Activated CD4-positive, alpha-beta T cell treated with anti-CD3 and anti-CD28 coated beads for 1 hour (primary cell): ENCODE data around the gene PSMA2.

Source experiments
- DNase-seq: peaks from one replicate; pipeline ENCODE4 v3.0.0-alpha.2; 2020

The PSMA2 gene

DNA sequence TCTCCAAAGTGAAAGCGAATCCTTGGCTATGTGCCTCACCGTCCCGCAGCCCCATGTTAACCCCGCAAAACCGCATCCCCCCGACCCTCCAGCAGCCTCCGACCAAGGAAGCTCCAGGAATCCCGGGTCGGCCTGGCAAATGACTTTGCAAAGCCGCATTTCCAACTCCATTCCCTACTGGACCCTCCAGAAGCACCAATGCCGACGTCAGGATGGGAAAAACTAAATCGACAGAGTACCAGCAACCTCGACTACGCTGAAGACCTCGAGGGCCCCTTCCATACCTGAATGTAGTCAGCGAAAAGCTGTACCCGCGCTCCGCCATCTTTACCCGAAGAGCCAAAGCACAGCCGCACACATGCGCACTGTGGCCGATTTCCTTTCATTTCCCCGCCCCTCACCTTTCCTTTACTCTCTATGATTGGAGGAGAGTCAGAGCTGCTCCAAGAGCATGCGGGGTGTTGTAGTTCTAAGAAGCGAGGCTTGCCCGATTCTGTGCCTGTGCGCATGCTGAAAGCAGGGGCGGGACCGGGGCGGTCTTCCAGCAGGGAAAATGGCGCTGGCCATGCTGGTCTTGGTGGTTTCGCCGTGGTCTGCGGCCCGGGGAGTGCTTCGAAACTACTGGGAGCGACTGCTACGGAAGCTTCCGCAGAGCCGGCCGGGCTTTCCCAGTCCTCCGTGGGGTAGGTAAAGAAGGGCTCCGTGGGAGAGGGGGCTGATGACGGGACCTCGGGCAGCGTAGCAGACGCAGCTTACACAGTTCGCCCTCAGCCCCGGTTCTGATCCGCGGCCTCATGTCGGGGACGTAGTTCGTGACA is at the start of gene PSMA2, which contains the start of gene MRPL32:
Gene PSMA2 (minus strand): TSS at position 341 of the 818 bp plus-strand sequence. CDS start 16 bp downstream, at position 325.
Gene MRPL32 (plus strand): TSS at position 543 of the 818 bp plus-strand sequence. CDS start 11 bp downstream, at position 554.
- peak; percentile 90 for DNase-seq

DNA sequence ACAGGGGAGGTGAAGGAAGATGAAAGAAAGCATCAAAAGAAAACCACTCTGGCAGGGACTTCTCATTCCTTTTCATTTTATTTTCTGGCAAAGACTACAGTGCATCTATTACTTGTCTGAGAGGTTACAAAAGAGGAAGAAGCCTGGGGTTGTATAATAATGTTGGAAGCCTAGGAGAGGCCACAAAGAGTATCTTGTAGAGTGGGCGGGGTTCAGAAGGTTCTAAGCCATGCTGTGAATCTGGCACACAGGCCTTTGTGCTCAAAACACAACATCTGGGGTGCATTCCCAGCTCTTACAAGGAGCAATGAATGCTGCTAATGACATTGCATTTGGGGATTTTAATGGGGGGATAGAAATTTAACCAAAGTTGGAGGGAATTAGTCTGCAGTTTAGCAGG is 49.6 kb upstream of the PSMA2 start:
- no peak for DNase-seq

DNA sequence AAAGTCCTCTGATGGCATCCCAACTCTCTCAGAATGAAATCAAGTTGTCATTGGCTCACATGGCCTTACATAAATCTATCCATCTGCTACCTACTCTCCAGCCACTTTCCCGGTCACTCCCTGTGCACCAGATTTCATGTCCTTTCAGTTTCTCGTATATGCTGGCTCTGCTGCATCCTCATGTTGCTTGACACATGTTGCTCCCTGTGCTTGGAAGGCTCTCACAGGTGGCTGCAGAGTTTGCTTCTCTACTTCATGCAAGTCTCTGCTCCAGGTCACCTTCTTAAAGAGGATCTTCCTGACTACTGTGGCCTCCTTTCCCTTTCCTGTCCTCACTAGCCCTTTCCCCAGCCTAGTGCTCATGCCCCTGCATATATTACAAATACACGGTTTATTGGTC is 48.5 kb upstream of the PSMA2 start:
- no peak for DNase-seq

DNA sequence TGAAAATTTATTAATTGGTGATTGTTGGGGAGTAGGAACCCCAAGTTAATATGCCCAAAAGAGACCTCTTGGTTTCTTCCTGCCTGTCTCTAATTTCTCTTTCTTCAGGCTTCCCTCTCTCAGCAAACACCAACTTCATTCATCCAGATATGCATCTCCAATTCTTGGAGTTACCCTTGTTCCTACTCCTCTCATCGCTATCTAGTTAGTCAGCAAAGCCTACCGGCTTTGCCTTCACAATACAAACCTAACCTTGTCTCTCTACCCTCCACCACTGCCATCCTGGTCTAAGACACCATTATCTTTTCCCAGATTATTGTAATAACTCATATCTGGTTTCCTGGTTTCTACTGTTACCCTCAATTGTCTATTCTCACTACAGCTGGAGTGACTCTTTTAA is 48.1 kb upstream of the PSMA2 start:
- DNase-seq, result no peak

- DNase-seq, result no peak
Measured at GRCh38 chr7:42978496-42978895, 46.5 kb upstream of the PSMA2 start.

GRCh38 chr7:42976371-42976770 is 44.4 kb upstream of the PSMA2 start:
- DNase-seq, result no peak

GRCh38 chr7:42972699-42973500 is 40.9 kb upstream of the PSMA2 start:
- DNase-seq, result no peak

- DNase-seq, result no peak
Measured at GRCh38 chr7:42967391-42967790, 35.4 kb upstream of the PSMA2 start.

DNA sequence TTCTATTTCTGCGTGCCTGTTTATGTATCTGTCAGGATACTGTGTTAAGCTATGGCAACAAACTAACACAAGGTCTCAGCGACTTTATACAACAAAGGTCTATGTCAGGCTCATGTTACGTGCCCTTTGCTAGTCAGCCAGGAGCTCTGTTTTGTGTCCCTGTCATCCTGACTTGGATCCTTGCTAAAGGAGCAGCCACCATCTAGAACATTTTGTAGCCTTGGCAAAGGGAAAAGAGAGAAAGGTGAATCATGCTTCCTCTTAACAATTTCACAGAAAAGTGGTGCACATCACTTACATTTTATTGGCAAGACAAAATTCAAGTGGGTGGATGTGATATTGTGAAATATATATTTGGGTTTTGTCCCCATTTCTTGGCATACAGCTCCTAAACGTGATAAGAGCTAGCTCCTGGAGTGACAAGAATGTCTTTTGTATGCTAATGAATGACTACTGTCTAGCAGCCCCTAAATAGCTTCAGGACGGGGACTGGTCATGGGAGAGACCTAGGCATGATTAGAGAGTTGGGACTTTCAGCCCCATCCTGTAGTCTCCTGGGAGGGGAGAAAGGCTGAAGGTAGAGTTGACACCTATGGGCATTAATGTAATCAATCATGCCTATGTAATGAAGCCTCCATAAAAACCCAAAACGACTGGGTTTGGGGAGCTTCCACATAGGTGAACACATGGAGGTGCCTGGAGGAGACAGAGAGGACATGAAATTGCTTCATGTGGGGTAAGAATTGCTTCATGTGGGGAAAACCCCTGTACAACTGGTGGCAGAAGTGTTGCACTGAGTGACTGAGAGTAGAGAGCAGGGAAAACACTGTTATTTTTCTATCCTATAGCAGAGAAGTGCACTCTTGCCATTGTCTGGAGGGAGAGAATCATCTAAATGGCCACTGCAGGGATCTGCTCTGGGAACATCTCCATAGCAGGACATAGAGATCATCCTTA is 33.2 kb upstream of the PSMA2 start:
- DNase-seq, result no peak

DNA sequence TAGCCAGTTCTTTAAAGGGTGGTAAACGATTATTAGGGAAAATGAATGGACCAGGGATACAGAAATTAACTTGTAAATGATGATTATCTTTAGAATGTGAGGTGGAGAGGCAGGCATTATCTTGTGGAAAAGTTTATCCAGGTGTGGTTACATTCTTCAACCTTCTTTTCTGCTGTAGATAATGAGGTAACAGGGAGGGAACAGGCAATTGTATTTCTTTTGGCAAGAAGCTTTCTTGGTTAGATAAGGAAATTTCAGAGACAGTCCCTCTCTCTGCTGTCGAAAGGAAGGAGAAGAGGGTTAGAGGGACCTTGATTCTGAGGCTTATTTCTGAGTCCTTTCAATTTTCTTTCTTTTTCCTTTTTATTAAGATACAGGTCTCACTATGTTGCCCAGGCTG is 32.3 kb upstream of the PSMA2 start:
- no peak for DNase-seq

DNA sequence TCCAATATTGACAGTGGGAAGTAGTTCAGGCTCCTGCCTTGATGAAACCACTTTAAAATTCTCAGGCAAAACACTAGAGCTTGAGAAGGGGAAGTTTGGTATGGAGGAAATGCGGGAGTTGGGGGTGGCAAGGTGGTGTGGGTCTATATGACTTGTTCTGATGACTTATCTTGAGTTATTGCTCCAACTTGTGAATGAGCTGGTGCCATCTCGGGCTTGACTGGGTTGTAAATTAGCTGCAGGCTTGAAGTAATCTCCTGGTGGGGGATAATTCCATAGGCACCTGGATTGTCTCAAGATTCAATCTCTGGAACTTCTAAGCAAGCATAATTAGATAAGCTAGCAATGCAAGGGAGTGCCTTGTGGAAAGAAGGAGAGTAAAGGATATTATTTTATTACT is 29.2 kb upstream of the PSMA2 start:
- DNase-seq, result no peak

DNA sequence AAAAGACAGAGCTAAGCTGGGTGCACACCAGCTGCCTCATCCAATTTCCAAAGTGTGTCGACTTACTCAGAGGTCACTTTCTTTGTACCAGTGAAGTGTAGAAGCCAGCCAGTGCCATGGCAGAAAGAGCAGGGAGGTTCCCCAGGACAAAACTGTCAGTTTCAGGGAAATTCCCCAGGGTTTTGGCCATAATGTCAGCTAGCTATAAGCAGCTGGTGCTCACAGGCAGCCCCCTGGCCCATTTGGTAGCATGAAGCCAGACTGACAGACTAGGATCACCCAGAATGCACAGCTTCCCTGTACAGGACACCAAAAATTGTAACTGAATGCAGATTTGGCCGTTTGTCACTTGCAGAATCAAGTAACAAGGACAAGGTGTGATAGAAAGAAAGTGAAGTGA is 28.8 kb upstream of the PSMA2 start:
- DNase-seq, result no peak

DNA sequence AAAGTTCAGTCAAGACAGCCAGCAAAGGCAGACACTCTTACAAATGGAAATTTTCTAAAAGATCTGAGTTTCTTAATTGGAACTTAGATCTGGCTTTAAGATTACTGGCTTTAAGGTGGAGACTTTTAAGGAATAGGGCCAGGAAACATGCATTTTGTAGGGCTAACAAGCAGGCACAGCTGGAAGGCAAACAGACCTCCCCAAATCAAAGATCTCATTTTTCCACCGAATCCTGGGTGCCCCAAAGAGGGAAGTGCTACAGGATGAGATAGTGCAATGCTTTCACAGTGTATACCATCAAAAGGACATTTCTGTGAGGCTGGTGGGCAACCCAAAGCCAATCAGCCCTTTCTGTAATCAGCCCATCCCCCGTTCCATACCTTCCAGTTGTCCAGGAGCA is 27.6 kb upstream of the PSMA2 start:
- no peak for DNase-seq

- DNase-seq, result no peak
Measured at GRCh38 chr7:42956062-42956461, 24.1 kb upstream of the PSMA2 start.

GRCh38 chr7:42953994-42954393 is 22.0 kb upstream of the PSMA2 start:
- DNase-seq, result no peak

DNA sequence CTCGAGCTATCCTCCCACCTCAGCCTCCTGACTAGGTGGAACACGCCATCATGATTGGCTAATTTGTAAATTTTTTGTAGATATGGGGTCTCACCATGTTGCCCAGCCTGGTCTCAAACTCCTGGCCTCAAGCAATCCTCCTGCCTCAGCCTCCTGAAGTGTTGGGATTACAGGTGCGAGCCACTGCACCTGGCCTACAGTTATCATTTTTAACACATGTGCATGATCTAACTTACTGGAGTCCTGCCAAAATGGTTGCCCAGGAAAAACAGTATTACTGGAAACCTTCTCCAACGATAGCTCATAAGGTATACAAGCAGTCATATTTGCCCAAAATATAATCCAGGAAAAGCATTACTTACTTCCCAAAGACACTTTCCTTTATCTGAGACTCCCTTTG is 20.4 kb upstream of the PSMA2 start:
- no peak for DNase-seq

DNA sequence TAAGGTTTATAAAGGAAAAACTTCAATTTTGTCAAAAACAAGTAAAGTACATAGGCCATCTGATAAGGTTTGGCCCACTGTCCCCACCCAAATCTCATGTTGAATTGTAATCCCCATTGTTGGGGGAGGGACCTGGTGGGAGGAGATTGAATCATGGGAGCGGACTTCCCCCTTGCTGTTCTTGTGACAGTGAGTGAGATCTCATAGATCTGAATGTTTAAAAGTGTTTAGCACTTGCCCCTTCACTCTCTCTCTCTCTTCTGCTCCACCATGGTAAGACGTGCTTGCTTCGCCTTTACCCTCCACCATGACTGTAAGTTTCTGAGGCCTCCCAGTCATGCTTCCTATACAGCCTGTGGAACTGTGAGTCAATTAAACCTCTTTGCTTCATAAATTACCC is 18.4 kb upstream of the PSMA2 start:
- no peak for DNase-seq

- DNase-seq, result no peak
Measured at GRCh38 chr7:42947521-42947920, 15.5 kb upstream of the PSMA2 start.

DNA sequence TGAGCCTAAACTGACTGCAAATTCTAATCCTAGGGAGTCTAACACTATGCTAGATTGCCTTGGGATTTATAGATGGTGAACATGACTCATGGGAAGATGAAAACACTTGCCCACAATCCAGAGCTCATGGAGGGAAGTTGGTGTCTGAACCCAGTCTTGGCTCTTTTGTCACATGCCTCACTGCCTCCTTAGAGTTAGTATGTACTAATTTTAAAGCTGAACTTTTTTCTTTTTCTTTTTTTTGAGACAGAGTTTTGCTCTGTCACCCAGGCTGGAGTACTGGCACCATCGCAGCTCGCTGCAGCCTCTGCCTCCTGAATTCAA is 14.6 kb upstream of the PSMA2 start:
- DNase-seq, result no peak

DNA sequence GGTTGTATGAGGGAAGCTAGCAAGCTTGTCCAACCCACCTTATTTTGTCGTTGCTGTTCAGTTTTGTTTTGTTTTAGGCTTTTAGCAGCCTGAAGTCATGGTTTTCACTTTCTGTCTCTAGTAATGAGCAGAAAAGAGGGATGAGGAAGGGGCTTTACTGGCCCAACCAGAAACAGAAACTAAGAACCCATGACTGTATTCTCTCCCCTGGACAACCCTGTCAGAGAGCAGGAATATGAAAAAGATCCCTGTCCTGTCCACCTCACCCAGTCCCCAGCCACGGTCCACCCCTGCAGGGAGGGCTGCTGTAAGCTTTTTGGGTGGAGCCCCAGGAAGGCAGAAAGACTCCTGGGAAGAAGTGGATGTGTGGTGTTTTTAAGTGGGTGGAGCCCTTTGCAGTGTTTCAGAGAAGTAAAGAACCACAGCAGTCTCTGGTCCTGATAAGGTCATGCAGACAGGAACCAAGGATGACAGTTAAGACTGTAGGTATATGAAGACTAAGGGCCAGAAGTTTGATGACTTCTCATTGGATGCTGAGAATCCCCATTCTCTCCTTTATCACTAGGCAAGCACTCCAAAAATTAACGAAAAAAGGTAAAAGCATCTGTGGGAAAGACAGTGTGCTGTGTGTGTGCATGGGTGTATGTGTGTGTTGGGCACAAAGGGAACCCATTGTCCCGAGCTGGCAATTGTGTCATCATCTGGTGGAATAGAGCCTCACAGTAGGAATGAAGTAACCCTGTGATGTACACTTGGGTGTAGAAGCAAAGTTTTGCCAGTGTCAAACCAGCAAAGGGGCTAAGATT is 14.1 kb upstream of the PSMA2 start:
- no peak for DNase-seq

- DNase-seq, result peak; percentile 46
Measured at GRCh38 chr7:42940985-42941847, 9.2 kb upstream of the PSMA2 start.
